GM19025 (cell line): Measurements from ENCODE around the gene SSR4.

Source experiments
- ATAC-seq: cut with Tn5 transposase; IDR thresholded peaks from one replicate; pipeline ENCODE4 v1.9.1; 2021; ENCODE audit warnings: mild to moderate bottlenecking, low read depth, moderate library complexity; ENCODE audit not compliant: unreplicated experiment

Gene SSR4

GRCh38 chrX:153769158-153769864, 25.2 kb upstream of the SSR4 start:
- no peak for ATAC-seq

GRCh38 chrX:153769865-153770600, 24.4 kb upstream of the SSR4 start:
- no peak for ATAC-seq

- no peak for ATAC-seq
Measured at GRCh38 chrX:153770601-153771414, 23.7 kb upstream of the SSR4 start.

- ATAC-seq = no peak
Measured at GRCh38 chrX:153771415-153772315, 22.8 kb upstream of the SSR4 start.

GRCh38 chrX:153772316-153773217, 21.9 kb upstream of the SSR4 start:
- ATAC-seq = no peak

GRCh38 chrX:153773218-153773611, 21.3 kb upstream of the SSR4 start:
- no peak for ATAC-seq

GRCh38 chrX:153773741-153774575, 20.5 kb upstream of the SSR4 start:
- ATAC-seq = no peak

- no peak for ATAC-seq
Measured at GRCh38 chrX:153774576-153775292, 19.7 kb upstream of the SSR4 start.

- no peak for ATAC-seq
Measured at GRCh38 chrX:153775293-153776119, 19.0 kb upstream of the SSR4 start.

- ATAC-seq = no peak
Measured at GRCh38 chrX:153776120-153776599, 18.3 kb upstream of the SSR4 start.

GRCh38 chrX:153776611-153777045, 17.8 kb upstream of the SSR4 start:
- ATAC-seq = no peak

GRCh38 chrX:153777261-153778090, 17.0 kb upstream of the SSR4 start:
- no peak for ATAC-seq

- no peak for ATAC-seq
Measured at GRCh38 chrX:153778181-153778580, 16.3 kb upstream of the SSR4 start.

- no peak for ATAC-seq
Measured at GRCh38 chrX:153778684-153779101, 15.8 kb upstream of the SSR4 start.

GRCh38 chrX:153779891-153780677, 14.4 kb upstream of the SSR4 start:
- no peak for ATAC-seq
